ENCODE measurements around the gene BRICD5.
"Not testable (repeated sequence)": the region's sequence is repeated elsewhere in the genome, so short reads cannot be mapped to it uniquely, and the experiment has no call there.

The BRICD5 gene

DNA sequence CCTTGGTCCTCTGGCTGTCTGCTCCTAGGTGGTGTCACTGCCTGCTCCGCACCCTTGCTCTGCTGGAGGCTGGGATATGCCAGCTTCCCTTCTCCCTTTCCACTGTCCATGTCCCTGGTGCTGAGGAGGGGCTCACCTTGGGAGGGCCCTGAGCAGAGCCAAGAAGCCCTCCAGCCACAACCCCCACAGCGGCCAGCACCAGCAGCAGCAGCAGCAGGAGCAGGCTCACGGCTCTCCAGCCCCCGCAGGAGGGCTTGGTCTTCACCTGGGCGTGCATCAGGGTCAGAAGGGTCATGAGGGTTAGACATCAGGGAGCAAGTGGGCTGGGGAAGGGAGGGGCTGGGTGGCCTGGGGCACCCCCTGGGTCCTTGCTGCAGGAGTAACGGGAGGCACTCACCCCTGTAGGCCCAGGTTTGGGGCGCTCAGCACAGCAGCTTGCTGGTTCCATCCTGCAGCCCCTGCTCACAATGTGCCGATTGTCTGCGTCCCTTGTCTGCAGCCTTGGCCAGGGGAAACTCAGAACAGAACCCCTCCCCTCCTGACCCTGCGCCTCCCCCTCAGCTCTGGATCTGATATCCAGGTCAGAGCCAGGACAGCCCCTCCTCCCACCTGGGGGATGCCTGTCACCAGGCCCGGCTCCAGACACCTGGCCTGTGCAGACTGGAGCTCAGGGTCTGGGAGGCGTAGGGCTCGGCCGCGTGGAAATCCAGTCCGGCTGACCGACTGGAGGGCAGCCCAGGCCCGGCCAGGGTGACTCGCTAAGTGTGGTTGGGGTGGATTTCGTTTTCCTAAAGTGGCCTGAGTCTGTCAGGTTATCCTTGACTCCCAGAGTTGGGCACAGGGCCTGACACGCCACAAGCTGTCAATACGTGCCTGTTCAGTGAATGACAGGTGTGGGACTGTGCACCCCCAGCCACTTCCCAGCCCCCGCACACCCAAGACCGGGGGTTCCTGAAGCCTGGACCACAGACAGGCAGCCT lies at the start of gene BRICD5:
Gene BRICD5, minus strand, starts transcription at position 478 of the 980 bp plus-strand sequence. Its CDS starts 30 bp downstream, at position 448.
- POLR2A ChIA-PET (ENCODE audit: low non-redundant PET), result interaction anchor here (0.7 kb wide), 1 partner anchor 40 kb away, joined by 4 read pairs; no protein-coding TSS in a partner anchor
- DNase-seq (ENCODE audit: low spot score), result no peak
- peak within 1 kb of the TSS; percentile 93 for H3K27ac ChIP-seq
- CTCF ChIA-PET, result interaction anchor here (0.9 kb wide), 1 partner anchor 41 kb away, joined by 3 read pairs; no protein-coding TSS in a partner anchor
- TF ChIP-seq, protein P1, sequence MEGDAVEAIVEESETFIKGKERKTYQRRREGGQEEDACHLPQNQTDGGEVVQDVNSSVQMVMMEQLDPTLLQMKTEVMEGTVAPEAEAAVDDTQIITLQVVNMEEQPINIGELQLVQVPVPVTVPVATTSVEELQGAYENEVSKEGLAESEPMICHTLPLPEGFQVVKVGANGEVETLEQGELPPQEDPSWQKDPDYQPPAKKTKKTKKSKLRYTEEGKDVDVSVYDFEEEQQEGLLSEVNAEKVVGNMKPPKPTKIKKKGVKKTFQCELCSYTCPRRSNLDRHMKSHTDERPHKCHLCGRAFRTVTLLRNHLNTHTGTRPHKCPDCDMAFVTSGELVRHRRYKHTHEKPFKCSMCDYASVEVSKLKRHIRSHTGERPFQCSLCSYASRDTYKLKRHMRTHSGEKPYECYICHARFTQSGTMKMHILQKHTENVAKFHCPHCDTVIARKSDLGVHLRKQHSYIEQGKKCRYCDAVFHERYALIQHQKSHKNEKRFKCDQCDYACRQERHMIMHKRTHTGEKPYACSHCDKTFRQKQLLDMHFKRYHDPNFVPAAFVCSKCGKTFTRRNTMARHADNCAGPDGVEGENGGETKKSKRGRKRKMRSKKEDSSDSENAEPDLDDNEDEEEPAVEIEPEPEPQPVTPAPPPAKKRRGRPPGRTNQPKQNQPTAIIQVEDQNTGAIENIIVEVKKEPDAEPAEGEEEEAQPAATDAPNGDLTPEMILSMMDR (conservative IDR thresholded peaks at IDR 0.05; ENCODE audit: low read depth), result no peak

GRCh38 chr16:2260250-2260649 lies 49.6 kb upstream of the BRICD5 start:
- ChIA-PET POLR2A (ENCODE audit: low non-redundant PET) (no interaction called here), CTCF (interaction anchor here (0.6 kb wide), 1 partner anchor 13 kb away, joined by 3 read pairs; no protein-coding TSS in a partner anchor)
- no peak for DNase-seq (ENCODE audit: low spot score)
- no peak overlapping the region for H3K27ac ChIP-seq
- TF ChIP-seq, protein P1 (conservative IDR thresholded peaks at IDR 0.05; ENCODE audit: low read depth), result no peak

GRCh38 chr16:2258530-2258929 lies 47.9 kb upstream of the BRICD5 start:
- CTCF ChIA-PET; POLR2A ChIA-PET (ENCODE audit: low non-redundant PET); DNase-seq (ENCODE audit: low spot score): not testable (repeated sequence)
- H3K27ac ChIP-seq, result peak overlapping the region; percentile 37

DNA sequence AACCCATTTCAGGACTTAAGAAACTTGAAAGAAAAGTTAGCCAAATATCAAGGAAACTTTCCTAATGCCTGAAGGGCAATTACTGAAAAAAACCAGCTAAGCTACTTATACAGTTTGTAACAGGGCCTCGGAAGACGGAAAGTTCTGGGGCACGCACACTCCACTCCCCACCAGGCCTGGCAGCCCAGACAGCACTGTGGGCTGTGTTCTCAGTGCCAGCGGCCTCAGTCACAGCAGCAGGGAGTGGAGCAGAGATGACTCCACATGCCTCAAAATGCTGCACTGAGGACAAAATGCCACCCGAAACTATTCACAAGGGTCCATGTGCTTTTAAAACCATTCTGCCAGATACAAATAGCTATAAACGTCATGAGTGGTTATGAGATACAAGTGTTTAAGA lies 47.1 kb upstream of the BRICD5 start:
- H3K27ac ChIP-seq, result no peak overlapping the region
- DNase-seq (ENCODE audit: low spot score), result no peak
- CTCF ChIA-PET, result interaction anchor here (0.7 kb wide), 1 partner anchor 1665 kb away, joined by 3 read pairs; no protein-coding TSS in a partner anchor
- TF ChIP-seq, protein P1 (conservative IDR thresholded peaks at IDR 0.05; ENCODE audit: low read depth), result no peak
- POLR2A ChIA-PET (ENCODE audit: low non-redundant PET), result no interaction called here

DNA sequence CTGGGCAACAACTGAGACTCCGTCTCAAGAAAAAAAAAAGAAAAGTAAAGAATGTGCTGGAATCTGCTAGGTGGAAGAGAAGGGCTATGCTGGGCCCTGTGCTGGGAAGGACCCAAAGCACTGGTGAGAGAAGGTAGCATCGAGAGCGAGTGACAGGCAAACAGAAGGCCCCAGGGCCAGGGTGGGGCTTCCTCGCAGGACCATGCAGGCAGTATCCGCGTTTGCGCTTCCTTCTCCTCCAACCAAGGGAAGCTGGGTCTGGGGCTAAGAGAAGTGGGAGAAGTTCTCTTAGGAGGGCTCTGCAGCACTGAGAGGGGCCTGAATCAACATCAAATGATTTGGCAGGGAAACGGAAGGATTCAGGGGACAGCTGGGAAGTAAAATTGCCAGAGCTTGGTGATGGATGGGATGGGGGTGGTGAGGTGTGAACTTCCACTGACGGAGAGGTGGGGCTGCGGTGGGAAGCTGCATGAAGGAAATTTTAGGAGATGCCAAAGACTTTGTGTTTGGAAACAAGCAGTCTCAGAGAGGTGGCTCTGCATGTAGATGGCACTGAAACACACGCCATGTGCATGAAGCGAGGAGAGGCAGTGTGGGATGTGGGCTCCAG lies 46.0 kb upstream of the BRICD5 start:
- DNase-seq (ENCODE audit: low spot score), result no peak
- CTCF ChIA-PET, result interaction anchor here (0.6 kb wide), 1 partner anchor 156 kb away, joined by 3 read pairs; no protein-coding TSS in a partner anchor
- H3K27ac ChIP-seq, result peak overlapping the region; percentile 97
- POLR2A ChIA-PET (ENCODE audit: low non-redundant PET), result no interaction called here
- TF ChIP-seq, protein P1 (conservative IDR thresholded peaks at IDR 0.05; ENCODE audit: low read depth), result no peak

DNA sequence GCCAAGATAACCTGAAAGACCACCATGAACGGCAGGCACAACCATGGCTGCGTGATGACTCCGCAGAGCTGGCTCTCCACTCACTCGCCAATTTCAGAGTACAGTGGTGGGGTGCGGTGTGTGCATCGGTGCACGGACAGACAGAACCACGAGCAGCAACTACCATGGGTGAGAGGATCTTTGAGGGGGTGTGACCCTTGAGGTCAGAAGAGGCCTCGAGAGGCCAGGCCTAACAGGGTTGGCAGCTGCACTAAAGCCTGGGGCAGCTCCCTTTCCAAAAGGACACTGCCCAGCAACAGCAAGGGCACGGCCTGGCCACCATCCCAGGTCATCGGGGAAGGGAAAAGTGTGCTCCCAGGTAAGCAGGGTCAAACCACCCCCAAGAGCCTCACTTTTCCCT lies 42.6 kb upstream of the BRICD5 start:
- TF ChIP-seq, protein P1 (conservative IDR thresholded peaks at IDR 0.05; ENCODE audit: low read depth), result no peak

More for the DNA sequence above, 42.6 kb upstream of the BRICD5 start:
- DNase-seq (ENCODE audit: low spot score), result no peak
- H3K27ac ChIP-seq, result peak overlapping the region; percentile 97
- CTCF ChIA-PET, result interaction anchor here (0.8 kb wide), 2 partner anchors 19 to 22 kb away, joined by 3 to 4 read pairs; no protein-coding TSS in a partner anchor
- POLR2A ChIA-PET (ENCODE audit: low non-redundant PET), result no interaction called here
